Measurements from ENCODE around the gene ARL6IP4.

GRCh38 chr12:122955156-122955555 is 25.3 kb upstream of the ARL6IP4 start:
- TF ChIP-seq SP1 (IDR thresholded peaks at IDR 0.05): no peak
- no peak for TF ChIP-seq FOXA1 (IDR thresholded peaks at IDR 0.05)
- TF ChIP-seq, protein P1, sequence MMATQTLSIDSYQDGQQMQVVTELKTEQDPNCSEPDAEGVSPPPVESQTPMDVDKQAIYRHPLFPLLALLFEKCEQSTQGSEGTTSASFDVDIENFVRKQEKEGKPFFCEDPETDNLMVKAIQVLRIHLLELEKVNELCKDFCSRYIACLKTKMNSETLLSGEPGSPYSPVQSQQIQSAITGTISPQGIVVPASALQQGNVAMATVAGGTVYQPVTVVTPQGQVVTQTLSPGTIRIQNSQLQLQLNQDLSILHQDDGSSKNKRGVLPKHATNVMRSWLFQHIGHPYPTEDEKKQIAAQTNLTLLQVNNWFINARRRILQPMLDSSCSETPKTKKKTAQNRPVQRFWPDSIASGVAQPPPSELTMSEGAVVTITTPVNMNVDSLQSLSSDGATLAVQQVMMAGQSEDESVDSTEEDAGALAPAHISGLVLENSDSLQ (IDR thresholded peaks at IDR 0.05): no peak
- TF ChIP-seq ELF4 (IDR thresholded peaks at IDR 0.05): no peak
- TF ChIP-seq TARDBP (IDR thresholded peaks at IDR 0.05): no peak
- no peak for TF ChIP-seq BHLHE40 (IDR thresholded peaks at IDR 0.05; ENCODE audit: borderline replicate concordance)
- no peak for TF ChIP-seq FOXM1 (IDR thresholded peaks at IDR 0.05; ENCODE audit: borderline replicate concordance)
- no peak for TF ChIP-seq NFRKB (IDR thresholded peaks at IDR 0.05)
- no peak for TF ChIP-seq HDGF (IDR thresholded peaks at IDR 0.05; ENCODE audit: borderline replicate concordance)
- TF ChIP-seq L3MBTL2 (conservative IDR thresholded peaks at IDR 0.05): no peak
- TF ChIP-seq ZNF384 (IDR thresholded peaks at IDR 0.05): no peak
- no peak for TF ChIP-seq LEF1 (IDR thresholded peaks at IDR 0.05; ENCODE audit: borderline replicate concordance)
